ENCODE measurements around the gene CAV2. TPM values are rescaled to one million over a fixed set of nuclear protein-coding genes. Genes with fewer than 3 reads are reported as not detected.

The CAV2 gene
- total and polyA plus RNA-seq, 2 donors (not counting 1 experiment from before 2014, with no cell fraction given) = 119 to 288 TPM

DNA sequence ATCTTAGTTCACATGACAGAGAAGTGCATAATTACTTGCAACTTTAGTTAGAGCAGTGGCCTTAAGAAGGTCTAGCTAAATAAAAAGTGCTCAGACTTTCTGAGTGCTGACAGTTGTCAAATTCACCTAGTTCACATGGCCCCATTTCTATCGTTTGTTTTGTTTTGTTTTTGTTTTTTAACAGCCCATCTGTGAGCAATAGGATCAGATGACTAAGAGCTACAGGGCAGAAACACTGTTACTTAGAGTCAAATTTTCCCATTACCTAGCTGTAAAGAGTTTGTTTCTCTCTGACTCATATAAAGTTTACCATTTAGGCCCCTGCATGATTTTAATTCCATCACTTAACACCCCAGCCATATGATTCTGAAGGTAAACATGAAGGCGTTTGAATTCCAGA lies 44.1 kb downstream of the CAV2 start:
- H3K9ac ChIP-seq (ENCODE audit: insufficient read depth, low read length) = no peak overlapping the region
- H2AFZ ChIP-seq (ENCODE audit: low read length) = no peak overlapping the region
- H3K36me3 ChIP-seq (ENCODE audit: control insufficient read depth, insufficient read depth, low read length) = peaks cover 8% of the 10 kb centered on the region
- peaks cover 49% of the 10 kb centered on the region for H3K4me1 ChIP-seq (ENCODE audit: control insufficient read depth, extremely low read depth, insufficient read depth, low read length)
- TF ChIP-seq EZH2 (IDR thresholded peaks at IDR 0.05; ENCODE audit: low read length, missing control alignments) = no peak
- TF ChIP-seq, protein P1, sequence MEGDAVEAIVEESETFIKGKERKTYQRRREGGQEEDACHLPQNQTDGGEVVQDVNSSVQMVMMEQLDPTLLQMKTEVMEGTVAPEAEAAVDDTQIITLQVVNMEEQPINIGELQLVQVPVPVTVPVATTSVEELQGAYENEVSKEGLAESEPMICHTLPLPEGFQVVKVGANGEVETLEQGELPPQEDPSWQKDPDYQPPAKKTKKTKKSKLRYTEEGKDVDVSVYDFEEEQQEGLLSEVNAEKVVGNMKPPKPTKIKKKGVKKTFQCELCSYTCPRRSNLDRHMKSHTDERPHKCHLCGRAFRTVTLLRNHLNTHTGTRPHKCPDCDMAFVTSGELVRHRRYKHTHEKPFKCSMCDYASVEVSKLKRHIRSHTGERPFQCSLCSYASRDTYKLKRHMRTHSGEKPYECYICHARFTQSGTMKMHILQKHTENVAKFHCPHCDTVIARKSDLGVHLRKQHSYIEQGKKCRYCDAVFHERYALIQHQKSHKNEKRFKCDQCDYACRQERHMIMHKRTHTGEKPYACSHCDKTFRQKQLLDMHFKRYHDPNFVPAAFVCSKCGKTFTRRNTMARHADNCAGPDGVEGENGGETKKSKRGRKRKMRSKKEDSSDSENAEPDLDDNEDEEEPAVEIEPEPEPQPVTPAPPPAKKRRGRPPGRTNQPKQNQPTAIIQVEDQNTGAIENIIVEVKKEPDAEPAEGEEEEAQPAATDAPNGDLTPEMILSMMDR (conservative IDR thresholded peaks at IDR 0.05 in 1 of 2, IDR thresholded peaks at IDR 0.05 in 1 of 2; ENCODE audit: low read depth in 1 of 2, low read length in 2 of 2) = no peak
- no peaks in the 10 kb centered on the region for H3K9me3 ChIP-seq (ENCODE audit: control insufficient read depth, insufficient read depth, low read depth, low read length)
- H3K27me3 ChIP-seq (ENCODE audit: control insufficient read depth, insufficient read depth, low read length) = no peaks in the 10 kb centered on the region
- peaks cover 93% of the 10 kb centered on the region for H3K79me2 ChIP-seq (ENCODE audit: control insufficient read depth, insufficient read depth, low read length)
- peak; percentile 61 to 65 for DNase-seq (ENCODE audit: low read depth in 2 of 2)
- no peaks in the 10 kb centered on the region for H4K20me1 ChIP-seq (ENCODE audit: control insufficient read depth, extremely low read depth, insufficient read depth, low read length)
- no peak overlapping the region for H3K4me2 ChIP-seq (ENCODE audit: extremely low read depth, insufficient read depth, low read length)
- peak overlapping the region; percentile 68 for H3K27ac ChIP-seq (ENCODE audit: insufficient read depth, low read length)
- no peak overlapping the region for H3K4me3 ChIP-seq (replicated peaks in 1 of 4; ENCODE audit: control extremely low read depth in 1 of 4, insufficient read depth in 1 of 4, low read depth in 3 of 4, low read length in 4 of 4)

DNA sequence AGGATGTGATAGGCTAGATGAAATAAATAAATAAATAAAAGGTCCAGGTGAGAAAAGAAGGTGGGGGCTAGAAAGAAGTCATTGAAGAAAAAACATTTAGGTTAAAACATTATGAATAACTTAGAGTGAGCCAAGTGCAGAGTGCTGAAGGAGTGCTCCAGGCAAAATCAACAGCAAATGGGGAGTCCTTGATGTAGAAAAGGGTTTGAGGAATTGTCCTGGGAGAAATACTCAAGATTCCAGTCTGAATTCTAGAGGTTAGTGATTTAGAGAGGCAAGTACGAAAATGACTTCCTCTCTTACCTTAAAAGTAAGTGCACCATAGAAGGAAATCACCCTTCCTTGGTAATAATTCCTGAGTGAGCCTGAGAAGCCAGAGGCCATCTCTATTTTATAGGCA lies 44.9 kb downstream of the CAV2 start:
- TF ChIP-seq, protein P1 (conservative IDR thresholded peaks at IDR 0.05 in 1 of 2, IDR thresholded peaks at IDR 0.05 in 1 of 2; ENCODE audit: low read depth in 1 of 2, low read length in 2 of 2) = no peak
- TF ChIP-seq EZH2 (IDR thresholded peaks at IDR 0.05; ENCODE audit: low read length, missing control alignments) = no peak

DNA sequence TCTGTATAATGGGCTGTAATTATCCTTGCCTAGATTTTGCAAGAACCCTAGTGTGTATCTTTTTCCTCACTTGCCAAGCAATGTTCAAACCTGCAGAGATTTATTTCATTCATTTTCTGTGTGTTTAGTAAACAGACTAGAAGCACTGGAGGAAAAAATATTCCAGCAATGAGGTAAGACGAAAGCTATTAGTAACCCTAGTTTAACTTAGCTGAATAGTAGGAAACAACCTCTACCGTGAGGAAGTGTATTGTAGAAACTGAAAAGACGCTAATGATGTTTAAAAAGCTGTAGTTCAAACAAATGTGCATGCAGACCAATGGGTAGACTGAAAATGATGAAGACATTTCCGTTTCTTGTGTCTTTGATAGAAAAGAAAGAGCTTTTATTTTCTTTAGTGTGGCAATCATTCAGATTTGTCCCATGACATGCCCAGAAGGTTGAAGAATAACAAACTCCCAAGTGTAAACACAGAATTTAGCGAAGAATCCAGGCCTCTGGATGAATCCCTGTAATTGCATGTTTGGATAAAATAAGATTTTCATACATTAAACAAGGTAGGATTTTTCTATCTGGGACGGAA lies 46.0 kb downstream of the CAV2 start:
- no peak for DNase-seq (ENCODE audit: low read depth in 2 of 2)
- no peak overlapping the region for H3K9ac ChIP-seq (ENCODE audit: insufficient read depth, low read length)
- peak overlapping the region; percentile 30 for H3K27ac ChIP-seq (ENCODE audit: insufficient read depth, low read length)
- H3K79me2 ChIP-seq (ENCODE audit: control insufficient read depth, insufficient read depth, low read length) = peaks cover 91% of the 10 kb centered on the region
- no peak for TF ChIP-seq EZH2 (IDR thresholded peaks at IDR 0.05; ENCODE audit: low read length, missing control alignments)
- TF ChIP-seq, protein P1 (conservative IDR thresholded peaks at IDR 0.05 in 1 of 2, IDR thresholded peaks at IDR 0.05 in 1 of 2; ENCODE audit: low read depth in 1 of 2, low read length in 2 of 2) = no peak
- H2AFZ ChIP-seq (ENCODE audit: low read length) = no peak overlapping the region
- H3K36me3 ChIP-seq (ENCODE audit: control insufficient read depth, insufficient read depth, low read length) = peaks cover 10% of the 10 kb centered on the region
- no peak overlapping the region for H3K4me2 ChIP-seq (ENCODE audit: extremely low read depth, insufficient read depth, low read length)
- peaks cover 41% of the 10 kb centered on the region for H3K4me1 ChIP-seq (ENCODE audit: control insufficient read depth, extremely low read depth, insufficient read depth, low read length)
- no peak overlapping the region for H3K4me3 ChIP-seq (replicated peaks in 1 of 4; ENCODE audit: control extremely low read depth in 1 of 4, insufficient read depth in 1 of 4, low read depth in 3 of 4, low read length in 4 of 4)
- H3K9me3 ChIP-seq (ENCODE audit: control insufficient read depth, insufficient read depth, low read depth, low read length) = no peaks in the 10 kb centered on the region
- H4K20me1 ChIP-seq (ENCODE audit: control insufficient read depth, extremely low read depth, insufficient read depth, low read length) = no peaks in the 10 kb centered on the region
- H3K27me3 ChIP-seq (ENCODE audit: control insufficient read depth, insufficient read depth, low read length) = no peaks in the 10 kb centered on the region

More for the DNA sequence above, 44.9 kb downstream of the CAV2 start:
- Histone ChIP-seq H3K4me2 (ENCODE audit: extremely low read depth, insufficient read depth, low read length) (peak overlapping the region; percentile 14), H4K20me1 (ENCODE audit: control insufficient read depth, extremely low read depth, insufficient read depth, low read length) (no peaks in the 10 kb centered on the region), H3K27ac (ENCODE audit: insufficient read depth, low read length) (peak overlapping the region; percentile 16), H3K36me3 (ENCODE audit: control insufficient read depth, insufficient read depth, low read length) (peaks cover 9% of the 10 kb centered on the region), H3K79me2 (ENCODE audit: control insufficient read depth, insufficient read depth, low read length) (peaks cover 91% of the 10 kb centered on the region), H2AFZ (ENCODE audit: low read length) (no peak overlapping the region), H3K27me3 (ENCODE audit: control insufficient read depth, insufficient read depth, low read length) (no peaks in the 10 kb centered on the region), H3K4me1 (ENCODE audit: control insufficient read depth, extremely low read depth, insufficient read depth, low read length) (peaks cover 44% of the 10 kb centered on the region), H3K9me3 (ENCODE audit: control insufficient read depth, insufficient read depth, low read depth, low read length) (no peaks in the 10 kb centered on the region), H3K9ac (ENCODE audit: insufficient read depth, low read length) (no peak overlapping the region), H3K4me3 (replicated peaks in 1 of 4; ENCODE audit: control extremely low read depth in 1 of 4, insufficient read depth in 1 of 4, low read depth in 3 of 4, low read length in 4 of 4) (no peak overlapping the region)
- no peak for DNase-seq (ENCODE audit: low read depth in 2 of 2)
